Measurements from ENCODE around the gene SLC4A2.
"Not testable (repeated sequence)": the region's sequence is repeated elsewhere in the genome, so short reads cannot be mapped to it uniquely, and the experiment has no call there.

The SLC4A2 gene

GRCh38 chr7:151059367-151060112 is at the start of gene SLC4A2:
Gene SLC4A2, plus strand, starts transcription at chr7:151059589. Its CDS starts 2,399 bp downstream, at chr7:151061988.
- FAIRE-seq, result no peak

GRCh38 chr7:151010037-151010306 is 49.4 kb upstream of the SLC4A2 start:
- no peak for FAIRE-seq

GRCh38 chr7:151010307-151011096 is 48.9 kb upstream of the SLC4A2 start:
- FAIRE-seq, result peak; percentile 91

GRCh38 chr7:151011097-151011409 is 48.3 kb upstream of the SLC4A2 start:
- FAIRE-seq, result no peak

- FAIRE-seq, result not testable (repeated sequence)
Measured at GRCh38 chr7:151011616-151012015, 47.8 kb upstream of the SLC4A2 start.

GRCh38 chr7:151012031-151012692 is 47.2 kb upstream of the SLC4A2 start:
- FAIRE-seq, result peak; percentile 47

GRCh38 chr7:151012911-151013347 is 46.5 kb upstream of the SLC4A2 start:
- no peak for FAIRE-seq

- FAIRE-seq, result no peak
Measured at GRCh38 chr7:151013356-151013732, 46.0 kb upstream of the SLC4A2 start.

GRCh38 chr7:151013733-151014497 is 45.5 kb upstream of the SLC4A2 start:
- FAIRE-seq, result no peak

GRCh38 chr7:151014950-151015349 is 44.4 kb upstream of the SLC4A2 start:
- FAIRE-seq, result no peak

GRCh38 chr7:151015967-151016366 is 43.4 kb upstream of the SLC4A2 start:
- no peak for FAIRE-seq

- no peak for FAIRE-seq
Measured at GRCh38 chr7:151016505-151016904, 42.9 kb upstream of the SLC4A2 start.

- FAIRE-seq, result no peak
Measured at GRCh38 chr7:151016942-151017341, 42.4 kb upstream of the SLC4A2 start.

- no peak for FAIRE-seq
Measured at GRCh38 chr7:151017370-151017952, 41.9 kb upstream of the SLC4A2 start.

- FAIRE-seq, result no peak
Measured at GRCh38 chr7:151017953-151018420, 41.4 kb upstream of the SLC4A2 start.

- FAIRE-seq, result no peak
Measured at GRCh38 chr7:151018421-151019129, 40.8 kb upstream of the SLC4A2 start.

- no peak for FAIRE-seq
Measured at GRCh38 chr7:151019130-151019447, 40.3 kb upstream of the SLC4A2 start.

- no peak for FAIRE-seq
Measured at GRCh38 chr7:151020231-151020630, 39.2 kb upstream of the SLC4A2 start.

GRCh38 chr7:151023232-151023631 is 36.2 kb upstream of the SLC4A2 start:
- no peak for FAIRE-seq

- no peak for FAIRE-seq
Measured at GRCh38 chr7:151024435-151025056, 34.8 kb upstream of the SLC4A2 start, which contains the start of gene ATG9B. Gene ATG9B, minus strand, starts transcription at chr7:151024494. Its CDS starts 71 bp downstream, at chr7:151024423.

- no peak for FAIRE-seq
Measured at GRCh38 chr7:151025924-151026671, 33.3 kb upstream of the SLC4A2 start.

Measured in G401.6 (cell line).